ENCODE results near the gene GPR83. TPM values are rescaled to one million over a fixed set of nuclear protein-coding genes. Genes with fewer than 3 reads are reported as not detected.

The GPR83 gene
- polyA plus RNA-seq, 1 of the 3 experiments (the other 2 are of a cell fraction) = 0.02 TPM

DNA sequence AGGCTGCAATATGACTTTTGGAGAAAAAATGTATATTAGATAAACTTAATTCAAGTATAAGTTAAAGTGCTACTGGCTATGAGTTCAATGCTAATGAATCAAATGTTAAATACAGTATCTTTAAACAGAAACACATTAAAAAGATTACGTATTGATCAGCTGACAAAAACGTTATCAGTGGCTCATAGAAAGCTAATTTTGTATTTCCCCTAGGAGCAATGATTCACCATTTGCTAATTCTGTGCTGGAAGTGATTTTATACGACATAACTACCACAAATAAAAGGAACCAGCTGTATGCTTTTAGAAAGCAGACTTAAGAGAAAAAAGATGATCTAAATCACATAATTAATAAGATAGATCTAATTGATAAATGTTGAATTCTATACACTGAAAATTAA, 48.8 kb upstream of the GPR83 start (continued):
- TF ChIP-seq, protein P1, sequence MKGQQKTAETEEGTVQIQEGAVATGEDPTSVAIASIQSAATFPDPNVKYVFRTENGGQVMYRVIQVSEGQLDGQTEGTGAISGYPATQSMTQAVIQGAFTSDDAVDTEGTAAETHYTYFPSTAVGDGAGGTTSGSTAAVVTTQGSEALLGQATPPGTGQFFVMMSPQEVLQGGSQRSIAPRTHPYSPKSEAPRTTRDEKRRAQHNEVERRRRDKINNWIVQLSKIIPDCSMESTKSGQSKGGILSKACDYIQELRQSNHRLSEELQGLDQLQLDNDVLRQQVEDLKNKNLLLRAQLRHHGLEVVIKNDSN (IDR thresholded peaks at IDR 0.05; ENCODE audit: borderline replicate concordance, low read depth) = no peak
- no peak for TF ChIP-seq SIN3A (IDR thresholded peaks at IDR 0.05; ENCODE audit: borderline replicate concordance, low read depth, low read length)

DNA sequence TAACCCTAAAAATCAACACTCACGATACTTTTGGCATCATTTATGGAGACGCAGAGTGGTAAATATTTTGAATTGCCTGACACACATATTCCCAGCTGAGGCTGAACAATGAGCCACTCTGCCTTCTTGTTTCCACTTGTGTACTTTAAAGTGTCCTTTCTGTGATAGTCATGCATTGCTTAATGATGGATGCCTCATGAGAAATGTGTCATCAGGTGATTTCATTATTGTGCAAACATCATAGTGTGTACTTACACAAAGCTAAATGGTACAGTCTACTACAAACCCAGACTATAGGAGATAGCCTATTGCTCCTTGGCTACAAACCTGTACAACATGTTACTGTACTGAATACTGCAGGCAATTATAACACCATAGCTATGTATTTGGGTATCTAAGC, 48.2 kb upstream of the GPR83 start:
- H3K9ac ChIP-seq = no peak overlapping the region
- H3K27ac ChIP-seq (ENCODE audit: low read depth in 2 of 2, low read length in 1 of 2) = no peak overlapping the region
- ChIA-PET CTCF (no interaction called here), POLR2A (no interaction called here)
- H3K4me3 ChIP-seq (ENCODE audit: low read depth in 2 of 2, low read length in 1 of 2) = no peak overlapping the region
- H4K20me1 ChIP-seq (ENCODE audit: insufficient read depth) = no peaks in the 10 kb centered on the region
- no peaks in the 10 kb centered on the region for H3K9me3 ChIP-seq
- H2AFZ ChIP-seq (ENCODE audit: low read depth) = no peak overlapping the region
- no peak overlapping the region for H3K4me2 ChIP-seq
- no peaks in the 10 kb centered on the region for H3K79me2 ChIP-seq (ENCODE audit: insufficient read depth)
- peaks cover 17 to 34% of the 10 kb centered on the region in 2 experiments for H3K36me3 ChIP-seq (replicated peaks in 1 of 2; ENCODE audit: control insufficient read depth in 1 of 2, insufficient read depth in 2 of 2, low read length in 1 of 2)
- 96% methylated on average over 2 of the region's 2 CpGs for WGBS (ENCODE audit: low lambda C conversion rate)
- H3K4me1 ChIP-seq (ENCODE audit: control insufficient read depth in 1 of 2, insufficient read depth in 2 of 2, low read depth in 1 of 2, low read length in 1 of 2) = peaks cover 0 to 6% of the 10 kb centered on the region in 2 experiments; a peak in 1 of 4 replicates
- H3K9me2 ChIP-seq = no peaks in the 10 kb centered on the region
- DNase-seq = no peak
- TF ChIP-seq, protein P2, sequence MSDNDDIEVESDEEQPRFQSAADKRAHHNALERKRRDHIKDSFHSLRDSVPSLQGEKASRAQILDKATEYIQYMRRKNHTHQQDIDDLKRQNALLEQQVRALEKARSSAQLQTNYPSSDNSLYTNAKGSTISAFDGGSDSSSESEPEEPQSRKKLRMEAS (IDR thresholded peaks at IDR 0.05; ENCODE audit: low read depth) = no peak
- no peaks in the 10 kb centered on the region for H3K27me3 ChIP-seq (ENCODE audit: insufficient read depth)
- H3F3A ChIP-seq (replicated peaks; ENCODE audit: insufficient read depth) = peaks cover 6% of the 10 kb centered on the region

DNA sequence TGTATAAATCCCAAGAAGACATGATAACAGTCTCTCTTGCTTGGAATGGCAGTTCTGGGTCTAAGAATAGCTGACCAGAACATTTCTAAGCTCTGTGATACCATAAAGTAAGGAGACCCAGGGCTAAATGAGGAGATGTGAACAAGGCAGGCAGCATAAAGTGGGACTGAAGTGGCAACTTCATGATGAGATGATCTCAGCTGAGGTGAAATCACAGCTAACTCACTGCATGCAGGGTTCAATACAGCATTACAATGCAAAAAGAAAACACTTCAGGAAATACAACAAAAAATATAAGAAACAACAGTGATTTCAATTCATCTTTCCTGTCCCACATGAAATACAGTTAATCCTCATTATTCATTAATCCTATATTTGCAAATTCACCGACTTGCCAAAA, 47.8 kb upstream of the GPR83 start:
- no peaks in the 10 kb centered on the region for H3K79me2 ChIP-seq (ENCODE audit: insufficient read depth)
- H3K9me2 ChIP-seq = no peaks in the 10 kb centered on the region
- 81% methylated on average over 1 of the region's 1 CpG for WGBS (ENCODE audit: low lambda C conversion rate)
- ChIA-PET POLR2A (no interaction called here), CTCF (no interaction called here)
- H4K20me1 ChIP-seq (ENCODE audit: insufficient read depth) = no peaks in the 10 kb centered on the region
- no peak overlapping the region for H3K9ac ChIP-seq
- H3K27me3 ChIP-seq (ENCODE audit: insufficient read depth) = no peaks in the 10 kb centered on the region
- H3K4me1 ChIP-seq (ENCODE audit: control insufficient read depth in 1 of 2, insufficient read depth in 2 of 2, low read depth in 1 of 2, low read length in 1 of 2) = peaks cover 0 to 6% of the 10 kb centered on the region in 2 experiments; a peak in 1 of 4 replicates
- H3K4me3 ChIP-seq (ENCODE audit: low read depth in 2 of 2, low read length in 1 of 2) = no peak overlapping the region
- no peaks in the 10 kb centered on the region for H3K9me3 ChIP-seq
- H2AFZ ChIP-seq (ENCODE audit: low read depth) = no peak overlapping the region
- no peak overlapping the region for H3K27ac ChIP-seq (ENCODE audit: low read depth in 2 of 2, low read length in 1 of 2)
- no peak for DNase-seq
- H3K4me2 ChIP-seq = no peak overlapping the region
- H3F3A ChIP-seq (replicated peaks; ENCODE audit: insufficient read depth) = peaks cover 6% of the 10 kb centered on the region
- peaks cover 20 to 30% of the 10 kb centered on the region in 2 experiments for H3K36me3 ChIP-seq (replicated peaks in 1 of 2; ENCODE audit: control insufficient read depth in 1 of 2, insufficient read depth in 2 of 2, low read length in 1 of 2)
- TF ChIP-seq FOXM1 (IDR thresholded peaks at IDR 0.05; ENCODE audit: low read depth) (no peak), TAF1 (IDR thresholded peaks at IDR 0.05; ENCODE audit: borderline replicate concordance, low read depth, low read length) (no peak), POLR2AphosphoS5 (IDR thresholded peaks at IDR 0.05; ENCODE audit: low read depth, low read length) (no peak), JUND (IDR thresholded peaks at IDR 0.05) (no peak), RFX5 (IDR thresholded peaks at IDR 0.05; ENCODE audit: low read length) (no peak), GATA2 (CRISPR knock-in tag; IDR thresholded peaks at IDR 0.05) (no peak), GABPA (IDR thresholded peaks at IDR 0.05; ENCODE audit: low read depth) (no peak), RAD21 (IDR thresholded peaks at IDR 0.05; ENCODE audit: low read length) (no peak), MEF2A (IDR thresholded peaks at IDR 0.05; ENCODE audit: borderline replicate concordance, low read depth) (no peak)
- TF ChIP-seq, protein P3, sequence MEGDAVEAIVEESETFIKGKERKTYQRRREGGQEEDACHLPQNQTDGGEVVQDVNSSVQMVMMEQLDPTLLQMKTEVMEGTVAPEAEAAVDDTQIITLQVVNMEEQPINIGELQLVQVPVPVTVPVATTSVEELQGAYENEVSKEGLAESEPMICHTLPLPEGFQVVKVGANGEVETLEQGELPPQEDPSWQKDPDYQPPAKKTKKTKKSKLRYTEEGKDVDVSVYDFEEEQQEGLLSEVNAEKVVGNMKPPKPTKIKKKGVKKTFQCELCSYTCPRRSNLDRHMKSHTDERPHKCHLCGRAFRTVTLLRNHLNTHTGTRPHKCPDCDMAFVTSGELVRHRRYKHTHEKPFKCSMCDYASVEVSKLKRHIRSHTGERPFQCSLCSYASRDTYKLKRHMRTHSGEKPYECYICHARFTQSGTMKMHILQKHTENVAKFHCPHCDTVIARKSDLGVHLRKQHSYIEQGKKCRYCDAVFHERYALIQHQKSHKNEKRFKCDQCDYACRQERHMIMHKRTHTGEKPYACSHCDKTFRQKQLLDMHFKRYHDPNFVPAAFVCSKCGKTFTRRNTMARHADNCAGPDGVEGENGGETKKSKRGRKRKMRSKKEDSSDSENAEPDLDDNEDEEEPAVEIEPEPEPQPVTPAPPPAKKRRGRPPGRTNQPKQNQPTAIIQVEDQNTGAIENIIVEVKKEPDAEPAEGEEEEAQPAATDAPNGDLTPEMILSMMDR (IDR thresholded peaks at IDR 0.05) = no peak
- TF ChIP-seq, protein P4, sequence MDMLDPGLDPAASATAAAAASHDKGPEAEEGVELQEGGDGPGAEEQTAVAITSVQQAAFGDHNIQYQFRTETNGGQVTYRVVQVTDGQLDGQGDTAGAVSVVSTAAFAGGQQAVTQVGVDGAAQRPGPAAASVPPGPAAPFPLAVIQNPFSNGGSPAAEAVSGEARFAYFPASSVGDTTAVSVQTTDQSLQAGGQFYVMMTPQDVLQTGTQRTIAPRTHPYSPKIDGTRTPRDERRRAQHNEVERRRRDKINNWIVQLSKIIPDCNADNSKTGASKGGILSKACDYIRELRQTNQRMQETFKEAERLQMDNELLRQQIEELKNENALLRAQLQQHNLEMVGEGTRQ (IDR thresholded peaks at IDR 0.05; ENCODE audit: borderline replicate concordance, low read depth, low read length) = no peak
- TF ChIP-seq, protein P5, sequence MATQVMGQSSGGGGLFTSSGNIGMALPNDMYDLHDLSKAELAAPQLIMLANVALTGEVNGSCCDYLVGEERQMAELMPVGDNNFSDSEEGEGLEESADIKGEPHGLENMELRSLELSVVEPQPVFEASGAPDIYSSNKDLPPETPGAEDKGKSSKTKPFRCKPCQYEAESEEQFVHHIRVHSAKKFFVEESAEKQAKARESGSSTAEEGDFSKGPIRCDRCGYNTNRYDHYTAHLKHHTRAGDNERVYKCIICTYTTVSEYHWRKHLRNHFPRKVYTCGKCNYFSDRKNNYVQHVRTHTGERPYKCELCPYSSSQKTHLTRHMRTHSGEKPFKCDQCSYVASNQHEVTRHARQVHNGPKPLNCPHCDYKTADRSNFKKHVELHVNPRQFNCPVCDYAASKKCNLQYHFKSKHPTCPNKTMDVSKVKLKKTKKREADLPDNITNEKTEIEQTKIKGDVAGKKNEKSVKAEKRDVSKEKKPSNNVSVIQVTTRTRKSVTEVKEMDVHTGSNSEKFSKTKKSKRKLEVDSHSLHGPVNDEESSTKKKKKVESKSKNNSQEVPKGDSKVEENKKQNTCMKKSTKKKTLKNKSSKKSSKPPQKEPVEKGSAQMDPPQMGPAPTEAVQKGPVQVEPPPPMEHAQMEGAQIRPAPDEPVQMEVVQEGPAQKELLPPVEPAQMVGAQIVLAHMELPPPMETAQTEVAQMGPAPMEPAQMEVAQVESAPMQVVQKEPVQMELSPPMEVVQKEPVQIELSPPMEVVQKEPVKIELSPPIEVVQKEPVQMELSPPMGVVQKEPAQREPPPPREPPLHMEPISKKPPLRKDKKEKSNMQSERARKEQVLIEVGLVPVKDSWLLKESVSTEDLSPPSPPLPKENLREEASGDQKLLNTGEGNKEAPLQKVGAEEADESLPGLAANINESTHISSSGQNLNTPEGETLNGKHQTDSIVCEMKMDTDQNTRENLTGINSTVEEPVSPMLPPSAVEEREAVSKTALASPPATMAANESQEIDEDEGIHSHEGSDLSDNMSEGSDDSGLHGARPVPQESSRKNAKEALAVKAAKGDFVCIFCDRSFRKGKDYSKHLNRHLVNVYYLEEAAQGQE (IDR thresholded peaks at IDR 0.05; ENCODE audit: low read depth, low read length) = no peak
- TF ChIP-seq, protein P6, sequence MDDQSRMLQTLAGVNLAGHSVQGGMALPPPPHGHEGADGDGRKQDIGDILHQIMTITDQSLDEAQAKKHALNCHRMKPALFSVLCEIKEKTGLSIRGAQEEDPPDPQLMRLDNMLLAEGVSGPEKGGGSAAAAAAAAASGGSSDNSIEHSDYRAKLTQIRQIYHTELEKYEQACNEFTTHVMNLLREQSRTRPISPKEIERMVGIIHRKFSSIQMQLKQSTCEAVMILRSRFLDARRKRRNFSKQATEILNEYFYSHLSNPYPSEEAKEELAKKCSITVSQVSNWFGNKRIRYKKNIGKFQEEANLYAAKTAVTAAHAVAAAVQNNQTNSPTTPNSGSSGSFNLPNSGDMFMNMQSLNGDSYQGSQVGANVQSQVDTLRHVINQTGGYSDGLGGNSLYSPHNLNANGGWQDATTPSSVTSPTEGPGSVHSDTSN (IDR thresholded peaks at IDR 0.05) = no peak
- TF ChIP-seq, protein P7, sequence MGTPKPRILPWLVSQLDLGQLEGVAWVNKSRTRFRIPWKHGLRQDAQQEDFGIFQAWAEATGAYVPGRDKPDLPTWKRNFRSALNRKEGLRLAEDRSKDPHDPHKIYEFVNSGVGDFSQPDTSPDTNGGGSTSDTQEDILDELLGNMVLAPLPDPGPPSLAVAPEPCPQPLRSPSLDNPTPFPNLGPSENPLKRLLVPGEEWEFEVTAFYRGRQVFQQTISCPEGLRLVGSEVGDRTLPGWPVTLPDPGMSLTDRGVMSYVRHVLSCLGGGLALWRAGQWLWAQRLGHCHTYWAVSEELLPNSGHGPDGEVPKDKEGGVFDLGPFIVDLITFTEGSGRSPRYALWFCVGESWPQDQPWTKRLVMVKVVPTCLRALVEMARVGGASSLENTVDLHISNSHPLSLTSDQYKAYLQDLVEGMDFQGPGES (IDR thresholded peaks at IDR 0.05; ENCODE audit: low read depth, low read length) = no peak

Measured in SK-N-SH (cell line).